Stimulated activated CD8-positive, alpha-beta memory T cell treated with anti-CD3 and anti-CD28 coated beads, Interleukin-12 subunit alpha, Interleukin-12 subunit beta, amount 100 ng/mL, for 4 hours (primary cell): ENCODE measurements around the gene TAPBPL.
"Not testable (repeated sequence)": the region's sequence is repeated elsewhere in the genome, so short reads cannot be mapped to it uniquely, and the experiment has no call there.

Experiments
- DNase-seq: peaks from one replicate; pipeline ENCODE4 v3.0.0-alpha.2; 2020; ENCODE audit warnings: low read depth

TAPBPL gene

GRCh38 chr12:6462234-6462995, 10.6 kb downstream of the TAPBPL start:
- no peak for DNase-seq

GRCh38 chr12:6463216-6463615, 11.4 kb downstream of the TAPBPL start:
- DNase-seq = no peak

GRCh38 chr12:6463858-6464257, 12.0 kb downstream of the TAPBPL start:
- no peak for DNase-seq

GRCh38 chr12:6464531-6464930, 12.7 kb downstream of the TAPBPL start:
- DNase-seq = no peak

GRCh38 chr12:6465467-6466183, 13.8 kb downstream of the TAPBPL start:
- no peak for DNase-seq

GRCh38 chr12:6466184-6466573, 14.3 kb downstream of the TAPBPL start:
- DNase-seq = no peak

GRCh38 chr12:6466751-6467150, 14.9 kb downstream of the TAPBPL start:
- DNase-seq = not testable (repeated sequence)

- not testable (repeated sequence) for DNase-seq
These were observed 15.9 kb downstream of the TAPBPL start for GRCh38 chr12:6467571-6468282.

- no peak for DNase-seq
These were observed 16.4 kb downstream of the TAPBPL start for GRCh38 chr12:6468283-6468575.

- no peak for DNase-seq
These were observed 17.2 kb downstream of the TAPBPL start for GRCh38 chr12:6469092-6469491.

- DNase-seq = no peak
These were observed 17.9 kb downstream of the TAPBPL start for GRCh38 chr12:6469609-6470374.

GRCh38 chr12:6470375-6471163, 18.7 kb downstream of the TAPBPL start, which contains the start of gene VAMP1:
Gene VAMP1 (minus strand): TSS chr12:6470677. CDS start chr12:6470531, 146 bp downstream.
- peak; percentile 92 for DNase-seq

GRCh38 chr12:6471989-6472360, 20.1 kb downstream of the TAPBPL start:
- DNase-seq = no peak

GRCh38 chr12:6472491-6472890, 20.6 kb downstream of the TAPBPL start:
- no peak for DNase-seq

- DNase-seq = not testable (repeated sequence)
These were observed 23.6 kb downstream of the TAPBPL start for GRCh38 chr12:6475233-6475975.

- DNase-seq = no peak
These were observed 24.6 kb downstream of the TAPBPL start for GRCh38 chr12:6476489-6476888.

GRCh38 chr12:6477601-6478377, 25.9 kb downstream of the TAPBPL start:
- DNase-seq = not testable (repeated sequence)

GRCh38 chr12:6478416-6478815, 26.6 kb downstream of the TAPBPL start:
- no peak for DNase-seq

GRCh38 chr12:6488240-6488639, 36.4 kb downstream of the TAPBPL start:
- no peak for DNase-seq

GRCh38 chr12:6489449-6489848, 37.6 kb downstream of the TAPBPL start:
- DNase-seq = no peak
